H1 (cell line): ENCODE results near the gene VGLL3. TPM values are rescaled to one million over a fixed set of nuclear protein-coding genes. Genes with fewer than 3 reads are reported as not detected.

Experiments used
- CTCF ChIA-PET: fragments of 300-600 bp; sonication (Branson Sonifier 250); formaldehyde crosslinking; loops from one replicate; lab custom pipeline; 2021; ENCODE audit not compliant: partially characterized antibody; lab: Charles Lee
- POLR2A ChIA-PET: fragments of 300-600 bp; sonication (Branson Sonifier 250); formaldehyde crosslinking; loops from one replicate; lab custom pipeline; 2021; ENCODE audit warnings: inconsistent platforms; ENCODE audit not compliant: partially characterized antibody; lab: Charles Lee
- DNase-seq, 2 experiments: peaks; one replicate each; pipeline versions ENCODE4 v3.0.0 to v3.0.0-alpha.2; 2010 to 2022; ENCODE audit warnings: low spot score in 2 of 2, low read depth in 1 of 2, mixed read lengths in 1 of 2
- FAIRE-seq: peaks from 2 replicates; lab custom pipeline; 2011; peaks lifted over from hg19 to GRCh38; lab: Jason Lieb, UNC
- H2AFZ ChIP-seq: 2 replicates; pipeline ENCODE4 v1.8.1; 2012; ENCODE audit warnings: low read length, inconsistent platforms
- H2AK5ac ChIP-seq: 2 replicates; pipeline ENCODE4 v1.6.1; 2013; ENCODE audit warnings: low read depth, low read length
- H2BK120ac ChIP-seq: replicated peaks from 2 replicates; pipeline ENCODE3; 2013; ENCODE audit warnings: low read depth, low read length, inconsistent platforms
- H2BK12ac ChIP-seq: 2 replicates; pipeline ENCODE4 v1.6.1; 2013; ENCODE audit warnings: low read depth, low read length
- H2BK15ac ChIP-seq: 2 replicates; pipeline ENCODE4 v1.6.1; 2013; ENCODE audit warnings: low read length
- H2BK20ac ChIP-seq: 2 replicates; pipeline ENCODE4 v1.6.1; 2013; ENCODE audit warnings: low read length
- H2BK5ac ChIP-seq: 2 replicates; pipeline ENCODE4 v1.6.1; 2013; ENCODE audit warnings: low read depth, low read length
- H3K14ac ChIP-seq: 2 replicates; pipeline ENCODE4 v1.6.1; 2013; ENCODE audit warnings: inconsistent platforms; ENCODE audit not compliant: insufficient read length
- H3K18ac ChIP-seq: 2 replicates; pipeline ENCODE4 v1.6.1; 2013; ENCODE audit warnings: low read length; ENCODE audit errors: extremely low read depth
- H3K23ac ChIP-seq: 2 replicates; pipeline ENCODE4 v1.6.1; 2013; ENCODE audit warnings: inconsistent platforms; ENCODE audit not compliant: insufficient read length
- H3K23me2 ChIP-seq: 2 replicates; pipeline ENCODE4 v1.6.1; 2013; ENCODE audit warnings: low read depth, low read length
- H3K27ac ChIP-seq: 2 replicates; pipeline ENCODE4 v1.6.1; 2011; ENCODE audit warnings: low read depth, low read length, inconsistent platforms
- H3K27me3 ChIP-seq, 4 experiments: replicated peaks in 1 of 4; 1 replicate in 1 of 4; 2 replicates in 3 of 4; pipeline versions ENCODE4 v1.6.1 to v1.8.1; 2011 to 2013; ENCODE audit warnings: low read length in 3 of 4, mild to moderate bottlenecking in 3 of 4, inconsistent platforms in 2 of 4, mixed read lengths in 2 of 4, moderate library complexity in 1 of 4; ENCODE audit not compliant: control insufficient read depth in 3 of 4, insufficient read depth in 3 of 4; ENCODE audit errors: extremely low read depth in 1 of 4
- H3K36me3 ChIP-seq, 4 experiments: 2 replicates each; pipeline versions ENCODE4 v1.6.1 to v1.8.1; 2011 to 2013; ENCODE audit warnings: mild to moderate bottlenecking in 4 of 4, low read length in 3 of 4, moderate library complexity in 2 of 4, control low read depth in 1 of 4, inconsistent platforms in 1 of 4; ENCODE audit not compliant: insufficient read depth in 4 of 4, control insufficient read depth in 2 of 4
- H3K4ac ChIP-seq: replicated peaks from 2 replicates; pipeline ENCODE3; 2013; ENCODE audit warnings: low read length, low read depth, mixed read lengths, inconsistent platforms; ENCODE audit not compliant: insufficient read length
- H3K4me1 ChIP-seq, 4 experiments: replicated peaks in 1 of 4; 1 replicate in 1 of 4; 2 replicates in 3 of 4; pipeline versions ENCODE4 v1.6.1 to v1.8.1; 2011 to 2013; ENCODE audit warnings: low read length in 3 of 4, inconsistent platforms in 2 of 4, mixed read lengths in 1 of 4; ENCODE audit not compliant: insufficient read depth in 4 of 4, control insufficient read depth in 3 of 4
- H3K4me2 ChIP-seq, 2 experiments: 2 replicates each; pipeline versions ENCODE4 v1.6.1 to v1.8.1; 2011 to 2013; ENCODE audit warnings: low read depth in 2 of 2, low read length in 2 of 2, control low read depth in 1 of 2, inconsistent platforms in 1 of 2, mild to moderate bottlenecking in 1 of 2; ENCODE audit not compliant: insufficient read depth in 1 of 2
- H3K4me3 ChIP-seq, 4 experiments: fragments of 200-600, 300-600 bp in 1 of 4; sonication (generic), shearing (Covaris generic), sonication (Bioruptor Twin) in 1 of 4; 2 replicates each; pipeline versions ENCODE4 v1.5.1 to v1.8.1; 2011 to 2016; ENCODE audit warnings: low read length in 4 of 4, low read depth in 3 of 4, control low read depth in 2 of 4, inconsistent platforms in 2 of 4, mild to moderate bottlenecking in 2 of 4, mixed read lengths in 1 of 4, moderate library complexity in 1 of 4; ENCODE audit not compliant: insufficient read depth in 2 of 4; ENCODE audit errors: extremely low read depth in 1 of 4
- H3K56ac ChIP-seq: replicated peaks from 2 replicates; pipeline ENCODE3; 2013; ENCODE audit warnings: low read depth, mild to moderate bottlenecking, mixed read lengths, low read length, inconsistent platforms; ENCODE audit not compliant: insufficient read length
- H3K79me1 ChIP-seq: 2 replicates; pipeline ENCODE4 v1.6.1; 2013; ENCODE audit warnings: low read depth, low read length, control low read depth
- H3K79me2 ChIP-seq, 2 experiments: 2 replicates each; pipeline versions ENCODE4 v1.6.1 to v1.8.1; 2012 to 2013; ENCODE audit warnings: low read length in 2 of 2, mild to moderate bottlenecking in 2 of 2, inconsistent platforms in 1 of 2; ENCODE audit not compliant: insufficient read depth in 2 of 2, control insufficient read depth in 1 of 2
- H3K9ac ChIP-seq, 4 experiments: replicated peaks in 1 of 4; 1 replicate in 1 of 4; 2 replicates in 3 of 4; pipeline versions ENCODE4 v1.6.1 to v1.8.1; 2011 to 2013; ENCODE audit warnings: low read depth in 3 of 4, low read length in 3 of 4, control low read depth in 2 of 4, mild to moderate bottlenecking in 2 of 4, moderate library complexity in 2 of 4, inconsistent platforms in 1 of 4; ENCODE audit errors: extremely low read depth in 1 of 4
- H3K9me3 ChIP-seq, 2 experiments: 2 replicates each; pipeline versions ENCODE4 v1.6.1 to v1.8.1; 2012 to 2013; ENCODE audit warnings: mild to moderate bottlenecking in 2 of 2, moderate library complexity in 2 of 2, control low read depth in 1 of 2, inconsistent platforms in 1 of 2, low read depth in 1 of 2, low read length in 1 of 2, mixed read lengths in 1 of 2; ENCODE audit not compliant: insufficient read depth in 2 of 2
- H4K20me1 ChIP-seq, 2 experiments: replicated peaks in 1 of 2; 2 replicates each; pipeline versions ENCODE3 to v1.8.1; 2011 to 2013; ENCODE audit warnings: inconsistent platforms in 2 of 2, low read length in 2 of 2, mild to moderate bottlenecking in 1 of 2; ENCODE audit not compliant: insufficient read depth in 2 of 2, control insufficient read depth in 1 of 2
- H4K5ac ChIP-seq: 2 replicates; pipeline ENCODE4 v1.6.1; 2013; ENCODE audit warnings: low read length, low read depth, mixed read lengths, inconsistent platforms; ENCODE audit not compliant: insufficient read length
- H4K8ac ChIP-seq: 2 replicates; pipeline ENCODE4 v1.8.0; 2013; ENCODE audit warnings: mild to moderate bottlenecking, moderate library complexity, low read length, inconsistent platforms; ENCODE audit not compliant: insufficient read depth; ENCODE audit errors: extremely low read depth
- H4K91ac ChIP-seq: replicated peaks from 2 replicates; pipeline ENCODE3; 2013; ENCODE audit warnings: low read length, mixed read lengths, inconsistent platforms; ENCODE audit not compliant: insufficient read length
- BCL11A ChIP-seq, 2 experiments: IDR thresholded peaks; one replicate each; pipeline ENCODE4 v1.6.1; 2011; ENCODE audit warnings: low read depth in 2 of 2, low read length in 2 of 2, mild to moderate bottlenecking in 2 of 2
- CEBPB ChIP-seq: IDR thresholded peaks from 2 replicates; pipeline ENCODE4 v1.6.1; 2012; ENCODE audit warnings: low read depth, low read length
- CHD1 ChIP-seq: IDR thresholded peaks from 2 replicates; pipeline ENCODE4 v1.6.1; 2012; ENCODE audit warnings: low read depth, low read length, improper control_type of control experiment
- CTBP2 ChIP-seq: IDR thresholded peaks from 2 replicates; pipeline ENCODE4 v1.7.0; 2011; ENCODE audit warnings: borderline replicate concordance, mild to moderate bottlenecking, moderate library complexity, mixed read lengths, low read length; ENCODE audit not compliant: insufficient read depth, insufficient read length
- E2F6 ChIP-seq: IDR thresholded peaks from 2 replicates; pipeline ENCODE4 v1.6.1; 2012; ENCODE audit warnings: inconsistent platforms
- EGR1 ChIP-seq: IDR thresholded peaks from 2 replicates; pipeline ENCODE4 v1.6.1; 2011; ENCODE audit warnings: low read depth, low read length, borderline replicate concordance
- JUND ChIP-seq: IDR thresholded peaks from 2 replicates; pipeline ENCODE4 v1.6.1; 2011; ENCODE audit warnings: mild to moderate bottlenecking, improper control_type of control experiment, low read length
- KDM4A ChIP-seq: IDR thresholded peaks from one replicate; pipeline ENCODE4 v1.7.1; 2012; ENCODE audit warnings: low read depth, mild to moderate bottlenecking, moderate library complexity, low read length, inconsistent platforms; ENCODE audit not compliant: severe bottlenecking
- MAFK ChIP-seq: IDR thresholded peaks from 2 replicates; pipeline ENCODE4 v1.6.1; 2012; ENCODE audit warnings: low read depth, mild to moderate bottlenecking, improper control_type of control experiment, low read length
- MAX ChIP-seq: IDR thresholded peaks from 2 replicates; pipeline ENCODE4 v1.6.1; 2012; ENCODE audit warnings: inconsistent platforms
- NRF1 ChIP-seq: IDR thresholded peaks from 2 replicates; pipeline ENCODE4 v1.6.1; 2011; ENCODE audit warnings: mild to moderate bottlenecking, low read depth, low read length, improper control_type of control experiment
- RAD21 ChIP-seq, 2 experiments: IDR thresholded peaks in 1 of 2; conservative IDR thresholded peaks in 1 of 2; 2 replicates each; pipeline ENCODE4 v1.6.1; 2011; ENCODE audit warnings: low read depth in 2 of 2, low read length in 2 of 2, improper control_type of control experiment in 1 of 2, inconsistent platforms in 1 of 2, mild to moderate bottlenecking in 1 of 2, moderate library complexity in 1 of 2
- SIRT6 ChIP-seq: IDR thresholded peaks from one replicate; pipeline ENCODE4 v1.7.1; 2012; ENCODE audit warnings: low read length, inconsistent platforms
- TAF7 ChIP-seq: optimal IDR thresholded peaks from 2 replicates; pipeline ENCODE3; 2011; ENCODE audit warnings: low read depth, mild to moderate bottlenecking, inconsistent platforms, low read length, moderate library complexity, borderline replicate concordance
- WGBS, 2 experiments: shearing (Covaris generic) in 1 of 2; methylation state at CpG; one replicate each; pipeline versions ENCODE4 v1.1.6 to v1.1.7; 2013 to 2015; ENCODE audit warnings: low lambda C conversion rate in 2 of 2, mixed read lengths in 2 of 2, inconsistent platforms in 1 of 2, low coverage in 1 of 2, missing lambda C conversion rate in 1 of 2; ENCODE audit not compliant: insufficient replicate concordance in 2 of 2, insufficient coverage in 1 of 2, insufficient read length in 1 of 2; ENCODE audit errors: extremely low coverage in 1 of 2, missing lambda C conversion rate in 1 of 2; 5-methylcytosine and 5-hydroxymethylcytosine counted together
- polyA plus RNA-seq, 7 experiments: library from polyadenylated mRNA; depleted of rRNA in 3 of 7; stranded (reverse) in 5 of 7; unstranded in 2 of 7; fragments of >200 nt in 5 of 7; fragments of 200-250 nt in 2 of 7; gene quantifications; 1 replicate in 5 of 7; 2 replicates in 1 of 7; 4 replicates in 1 of 7; pipeline versions ENCODE4 v1.2.1 to v1.2.3, GENCODE V29; 2011 to 2013; ENCODE audit warnings: missing spikeins in 2 of 7, mixed read lengths in 2 of 7
- total RNA-seq: library from RNA; stranded (reverse); fragmentation: NEBNext Ultra II Directional; extraction: Animal tissue kit (Norgen Biotek cat#: 25700); gene quantifications from 2 replicates; pipeline ENCODE4 v1.2.1, GENCODE V29; 2021

The VGLL3 gene
- total and polyA plus RNA-seq, 2 of the 8 experiments (the other 6 are each of a cell fraction or from before 2014, with no cell fraction given): 13.4 to 24.2 TPM

GRCh38 chr3:86998569-86998968 lies 7.6 kb upstream of the VGLL3 start:
- no peaks in the 10 kb centered on the region for H3K4me1 ChIP-seq
- H4K5ac ChIP-seq: no peak overlapping the region
- H3K27me3 ChIP-seq: no peaks in the 10 kb centered on the region
- no peak overlapping the region for H3K14ac ChIP-seq
- no peak overlapping the region for H3K56ac ChIP-seq
- no peak overlapping the region for H3K9ac ChIP-seq
- no peak overlapping the region for H3K18ac ChIP-seq
- DNase-seq (no peak), FAIRE-seq (no peak)
- no peak overlapping the region for H4K8ac ChIP-seq
- no peak overlapping the region for H3K27ac ChIP-seq
- H4K20me1 ChIP-seq: no peaks in the 10 kb centered on the region
- H2BK120ac ChIP-seq: no peak overlapping the region
- no peaks in the 10 kb centered on the region for H3K79me2 ChIP-seq
- H3K4me2 ChIP-seq: no peak overlapping the region
- no peak overlapping the region for H2BK12ac ChIP-seq
- 100% methylated on average over 1 of the region's 1 CpG; no CpG with 5 or more reads in 1 of the 2 experiments for WGBS, 2 experiments
- no peak overlapping the region for H3K4ac ChIP-seq
- no peak overlapping the region for H4K91ac ChIP-seq
- ChIA-PET POLR2A (no interaction called here), CTCF (interaction anchor here (0.6 kb wide), 1 partner anchor 38 kb away, joined by 4 read pairs; no protein-coding TSS in a partner anchor)
- no peaks in the 10 kb centered on the region for H3K79me1 ChIP-seq
- H2BK15ac ChIP-seq: no peak overlapping the region
- no peak overlapping the region for H3K23ac ChIP-seq
- H3K36me3 ChIP-seq: no peaks in the 10 kb centered on the region
- H2BK20ac ChIP-seq: no peak overlapping the region
- no peaks in the 10 kb centered on the region for H3K23me2 ChIP-seq
- no peak overlapping the region for H3K4me3 ChIP-seq
- H2AK5ac ChIP-seq: no peak overlapping the region
- H3K9me3 ChIP-seq: no peaks in the 10 kb centered on the region
- no peak overlapping the region for H2AFZ ChIP-seq
- H2BK5ac ChIP-seq: no peak overlapping the region
- TF ChIP-seq CTBP2 (no peak), CHD1 (no peak), TAF7 (no peak), EGR1 (no peak), CEBPB (no peak), RAD21 (IDR thresholded peaks at IDR 0.05 in 1 of 2, conservative IDR thresholded peaks at IDR 0.05 in 1 of 2; ENCODE audit: low read depth in 2 of 2, low read length in 2 of 2) (no peak), KDM4A (no peak), SIRT6 (no peak), JUND (no peak), BCL11A (IDR thresholded peaks at IDR 0.05; ENCODE audit: low read depth in 2 of 2, low read length in 2 of 2) (no peak), NRF1 (no peak), MAFK (no peak), E2F6 (no peak), MAX (no peak)
